ENCODE measurements around the gene ENGASE.

DNA sequence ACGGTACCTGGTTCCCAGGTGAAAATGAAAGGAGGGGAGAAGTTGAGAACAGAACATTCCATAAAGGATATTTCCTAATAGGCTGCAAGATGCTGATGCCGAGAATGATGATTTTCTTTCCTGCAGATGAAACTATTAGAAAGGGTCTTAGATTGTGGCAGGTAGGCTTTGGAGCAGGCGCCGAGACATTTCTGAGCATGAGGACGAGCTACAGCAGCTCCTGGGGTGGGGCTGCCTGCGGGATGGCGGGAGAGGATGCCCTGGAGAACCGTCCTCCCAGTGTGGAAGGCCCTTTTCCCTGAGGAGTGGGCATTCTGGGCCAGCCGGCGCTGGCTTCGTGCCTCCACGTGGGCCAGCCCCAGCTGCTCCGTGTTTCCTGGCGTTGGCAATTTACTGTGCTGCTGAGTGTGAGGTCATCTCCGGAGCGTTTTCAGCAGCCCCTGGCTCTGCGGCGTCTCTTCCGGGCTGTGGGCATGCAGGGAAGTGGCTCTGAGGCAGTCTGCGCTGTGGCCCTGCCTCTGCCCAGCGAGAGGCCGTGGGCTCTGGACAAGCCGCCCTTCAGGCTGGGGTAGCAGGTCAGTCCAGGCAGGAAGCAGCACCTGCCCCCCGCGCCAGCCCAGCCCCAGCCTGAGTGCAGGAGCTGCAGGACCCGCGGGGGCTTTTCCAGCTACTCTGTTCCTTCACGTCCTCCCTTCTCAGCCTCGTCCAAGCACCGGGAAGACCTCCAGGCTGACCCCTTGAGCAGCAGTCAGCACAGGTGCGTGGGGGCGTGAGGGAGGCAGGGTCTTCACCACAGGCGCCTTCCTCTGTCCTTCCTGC is 12.2 kb downstream of the ENGASE start:
- TF ChIP-seq YY1 (IDR thresholded peaks at IDR 0.05; ENCODE audit: low read depth) (no peak), TEAD4 (IDR thresholded peaks at IDR 0.05) (no peak), ZBTB7A (IDR thresholded peaks at IDR 0.05; ENCODE audit: low read depth) (no peak), TAF1 (IDR thresholded peaks at IDR 0.05; ENCODE audit: low read depth) (no peak), NFIC (IDR thresholded peaks at IDR 0.05) (no peak), EP300 (IDR thresholded peaks at IDR 0.05; ENCODE audit: borderline replicate concordance) (no peak), FOXM1 (IDR thresholded peaks at IDR 0.05; ENCODE audit: borderline replicate concordance, low read depth) (no peak), CREB1 (IDR thresholded peaks at IDR 0.05; ENCODE audit: low read depth) (no peak), RAD21 (IDR thresholded peaks at IDR 0.05; ENCODE audit: low read depth) (no peak), TCF12 (IDR thresholded peaks at IDR 0.05; ENCODE audit: low read depth) (no peak), CEBPB (IDR thresholded peaks at IDR 0.05) (no peak)
- TF ChIP-seq, protein P1, sequence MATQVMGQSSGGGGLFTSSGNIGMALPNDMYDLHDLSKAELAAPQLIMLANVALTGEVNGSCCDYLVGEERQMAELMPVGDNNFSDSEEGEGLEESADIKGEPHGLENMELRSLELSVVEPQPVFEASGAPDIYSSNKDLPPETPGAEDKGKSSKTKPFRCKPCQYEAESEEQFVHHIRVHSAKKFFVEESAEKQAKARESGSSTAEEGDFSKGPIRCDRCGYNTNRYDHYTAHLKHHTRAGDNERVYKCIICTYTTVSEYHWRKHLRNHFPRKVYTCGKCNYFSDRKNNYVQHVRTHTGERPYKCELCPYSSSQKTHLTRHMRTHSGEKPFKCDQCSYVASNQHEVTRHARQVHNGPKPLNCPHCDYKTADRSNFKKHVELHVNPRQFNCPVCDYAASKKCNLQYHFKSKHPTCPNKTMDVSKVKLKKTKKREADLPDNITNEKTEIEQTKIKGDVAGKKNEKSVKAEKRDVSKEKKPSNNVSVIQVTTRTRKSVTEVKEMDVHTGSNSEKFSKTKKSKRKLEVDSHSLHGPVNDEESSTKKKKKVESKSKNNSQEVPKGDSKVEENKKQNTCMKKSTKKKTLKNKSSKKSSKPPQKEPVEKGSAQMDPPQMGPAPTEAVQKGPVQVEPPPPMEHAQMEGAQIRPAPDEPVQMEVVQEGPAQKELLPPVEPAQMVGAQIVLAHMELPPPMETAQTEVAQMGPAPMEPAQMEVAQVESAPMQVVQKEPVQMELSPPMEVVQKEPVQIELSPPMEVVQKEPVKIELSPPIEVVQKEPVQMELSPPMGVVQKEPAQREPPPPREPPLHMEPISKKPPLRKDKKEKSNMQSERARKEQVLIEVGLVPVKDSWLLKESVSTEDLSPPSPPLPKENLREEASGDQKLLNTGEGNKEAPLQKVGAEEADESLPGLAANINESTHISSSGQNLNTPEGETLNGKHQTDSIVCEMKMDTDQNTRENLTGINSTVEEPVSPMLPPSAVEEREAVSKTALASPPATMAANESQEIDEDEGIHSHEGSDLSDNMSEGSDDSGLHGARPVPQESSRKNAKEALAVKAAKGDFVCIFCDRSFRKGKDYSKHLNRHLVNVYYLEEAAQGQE (IDR thresholded peaks at IDR 0.05; ENCODE audit: low read depth): no peak
- TF ChIP-seq, protein P2, sequence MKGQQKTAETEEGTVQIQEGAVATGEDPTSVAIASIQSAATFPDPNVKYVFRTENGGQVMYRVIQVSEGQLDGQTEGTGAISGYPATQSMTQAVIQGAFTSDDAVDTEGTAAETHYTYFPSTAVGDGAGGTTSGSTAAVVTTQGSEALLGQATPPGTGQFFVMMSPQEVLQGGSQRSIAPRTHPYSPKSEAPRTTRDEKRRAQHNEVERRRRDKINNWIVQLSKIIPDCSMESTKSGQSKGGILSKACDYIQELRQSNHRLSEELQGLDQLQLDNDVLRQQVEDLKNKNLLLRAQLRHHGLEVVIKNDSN (IDR thresholded peaks at IDR 0.05): no peak
- TF ChIP-seq, protein P3, sequence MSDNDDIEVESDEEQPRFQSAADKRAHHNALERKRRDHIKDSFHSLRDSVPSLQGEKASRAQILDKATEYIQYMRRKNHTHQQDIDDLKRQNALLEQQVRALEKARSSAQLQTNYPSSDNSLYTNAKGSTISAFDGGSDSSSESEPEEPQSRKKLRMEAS (IDR thresholded peaks at IDR 0.05): no peak
